OCI-LY7 (cell line): Measurements from ENCODE around the gene DAB1.

ENCODE experiments used
- EZH2phosphoT487 ChIP-seq: fragments of 200-600 bp; sonication (generic); IDR thresholded peaks from 2 replicates; pipeline ENCODE4 v1.6.1; 2018; ENCODE audit warnings: low read depth, borderline replicate concordance, mild to moderate bottlenecking, mixed run types, antibody characterized with exemption, low read length, moderate library complexity, mixed read lengths
- TF ChIP-seq, protein P1 (sequence below): fragments of 200-600 bp; sonication (generic); conservative IDR thresholded peaks from 2 replicates; pipeline ENCODE4 v1.5.1; 2014; ENCODE audit warnings: mild to moderate bottlenecking, antibody characterized with exemption, low read length, moderate library complexity, mixed read lengths

DNA sequence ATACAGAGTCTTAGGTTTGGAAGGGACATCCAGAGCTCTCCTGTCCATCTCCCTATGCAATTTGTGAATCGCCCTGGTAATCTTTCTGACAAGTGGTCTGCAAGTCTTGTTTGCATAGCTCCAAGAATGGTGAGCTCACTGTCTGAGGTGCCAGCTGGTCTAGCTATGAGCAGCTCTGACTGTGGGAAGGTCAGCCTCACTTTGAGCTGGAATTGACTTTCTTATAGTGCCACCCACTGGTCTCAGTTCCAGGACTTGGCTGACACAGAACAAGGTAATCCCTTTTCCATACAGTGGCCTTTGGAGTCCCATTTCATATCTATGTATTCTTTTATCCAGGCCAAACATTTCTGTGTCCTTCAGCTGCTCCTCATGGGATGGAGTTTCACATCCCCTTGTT is 362.5 kb downstream of the DAB1 start:
- TF ChIP-seq, protein P1, sequence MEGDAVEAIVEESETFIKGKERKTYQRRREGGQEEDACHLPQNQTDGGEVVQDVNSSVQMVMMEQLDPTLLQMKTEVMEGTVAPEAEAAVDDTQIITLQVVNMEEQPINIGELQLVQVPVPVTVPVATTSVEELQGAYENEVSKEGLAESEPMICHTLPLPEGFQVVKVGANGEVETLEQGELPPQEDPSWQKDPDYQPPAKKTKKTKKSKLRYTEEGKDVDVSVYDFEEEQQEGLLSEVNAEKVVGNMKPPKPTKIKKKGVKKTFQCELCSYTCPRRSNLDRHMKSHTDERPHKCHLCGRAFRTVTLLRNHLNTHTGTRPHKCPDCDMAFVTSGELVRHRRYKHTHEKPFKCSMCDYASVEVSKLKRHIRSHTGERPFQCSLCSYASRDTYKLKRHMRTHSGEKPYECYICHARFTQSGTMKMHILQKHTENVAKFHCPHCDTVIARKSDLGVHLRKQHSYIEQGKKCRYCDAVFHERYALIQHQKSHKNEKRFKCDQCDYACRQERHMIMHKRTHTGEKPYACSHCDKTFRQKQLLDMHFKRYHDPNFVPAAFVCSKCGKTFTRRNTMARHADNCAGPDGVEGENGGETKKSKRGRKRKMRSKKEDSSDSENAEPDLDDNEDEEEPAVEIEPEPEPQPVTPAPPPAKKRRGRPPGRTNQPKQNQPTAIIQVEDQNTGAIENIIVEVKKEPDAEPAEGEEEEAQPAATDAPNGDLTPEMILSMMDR: no peak
- no peak for TF ChIP-seq EZH2phosphoT487
